Measurements from ENCODE around the gene NPAS3. TPM values are rescaled to one million over a fixed set of nuclear protein-coding genes. Genes with fewer than 3 reads are reported as not detected.
A peak's percentile ranks its signal among the peaks of the same experiment; 100 is the strongest.

NPAS3 gene
- total and polyA plus RNA-seq, 10 donors, result 0.13 to 9.5 (median 2.9) TPM

GRCh38 chr14:33016613-33017012 lies 77.9 kb downstream of the NPAS3 start:
- no peaks in the 10 kb centered on the region for H3K4me1 ChIP-seq
- no peaks in the 10 kb centered on the region for H3K36me3 ChIP-seq
- intact Hi-C loops (cut with DNase I; ENCODE audit: low total_unique reads), result no loop called here
- 60 to 66% (median 64%) methylated on average over 3 of the region's 3 CpGs for WGBS, 5 donors
- H3K27ac ChIP-seq, result no peak overlapping the region
- H3K9me3 ChIP-seq, result no peaks in the 10 kb centered on the region
- DNase-seq, result no peak
- no peaks in the 10 kb centered on the region for H3K27me3 ChIP-seq (replicated peaks in 1 of 7)
- TF ChIP-seq CTCF (IDR thresholded peaks at IDR 0.05 in 8 of 11, conservative IDR thresholded peaks at IDR 0.05 in 3 of 11), result no peak
- TF ChIP-seq POLR2AphosphoS5 (IDR thresholded peaks at IDR 0.05), result no peak
- TF ChIP-seq POLR2A (IDR thresholded peaks at IDR 0.05), result no peak
- H3K4me3 ChIP-seq, result no peak overlapping the region

GRCh38 chr14:33017016-33017415 lies 78.3 kb downstream of the NPAS3 start:
- no peaks in the 10 kb centered on the region for H3K4me1 ChIP-seq
- WGBS, 5 donors, result 58 to 74% (median 67%) methylated on average over 2 of the region's 2 CpGs
- no peaks in the 10 kb centered on the region for H3K36me3 ChIP-seq
- no peak for TF ChIP-seq POLR2A (IDR thresholded peaks at IDR 0.05)
- no peak for TF ChIP-seq POLR2AphosphoS5 (IDR thresholded peaks at IDR 0.05)
- no peak for TF ChIP-seq CTCF (IDR thresholded peaks at IDR 0.05 in 8 of 11, conservative IDR thresholded peaks at IDR 0.05 in 3 of 11)
- intact Hi-C loops (cut with DNase I; ENCODE audit: low total_unique reads), result no loop called here
- no peak for DNase-seq
- no peak overlapping the region for H3K4me3 ChIP-seq
- H3K9me3 ChIP-seq, result no peaks in the 10 kb centered on the region
- H3K27me3 ChIP-seq (replicated peaks in 1 of 7), result no peaks in the 10 kb centered on the region
- H3K27ac ChIP-seq, result no peak overlapping the region

GRCh38 chr14:33019346-33019745 lies 80.7 kb downstream of the NPAS3 start:
- Histone ChIP-seq H3K27me3 (replicated peaks in 1 of 7) (no peaks in the 10 kb centered on the region), H3K36me3 (no peaks in the 10 kb centered on the region), H3K9me3 (no peaks in the 10 kb centered on the region), H3K4me3 (no peak overlapping the region), H3K4me1 (no peaks in the 10 kb centered on the region), H3K27ac (no peak overlapping the region)
- TF ChIP-seq POLR2AphosphoS5 (IDR thresholded peaks at IDR 0.05) (no peak), POLR2A (IDR thresholded peaks at IDR 0.05) (no peak), CTCF (IDR thresholded peaks at IDR 0.05 in 8 of 11, conservative IDR thresholded peaks at IDR 0.05 in 3 of 11) (no peak)
- intact Hi-C loops (cut with DNase I; ENCODE audit: low total_unique reads), result no loop called here
- no peak for DNase-seq
- 70 to 85% (median 79%) methylated on average over 3 of the region's 3 CpGs for WGBS, 5 donors

GRCh38 chr14:33026850-33027430 lies 88.3 kb downstream of the NPAS3 start:
- intact Hi-C loops (cut with DNase I; ENCODE audit: low total_unique reads), result no loop called here
- WGBS, 5 donors, result 53 to 79% (median 66%) methylated on average over 5 of the region's 5 CpGs
- H3K4me3 ChIP-seq, result no peak overlapping the region
- TF ChIP-seq CTCF (IDR thresholded peaks at IDR 0.05 in 8 of 11, conservative IDR thresholded peaks at IDR 0.05 in 3 of 11), result no peak
- TF ChIP-seq POLR2A (IDR thresholded peaks at IDR 0.05), result no peak
- no peak for TF ChIP-seq POLR2AphosphoS5 (IDR thresholded peaks at IDR 0.05)
- no peaks in the 10 kb centered on the region for H3K27me3 ChIP-seq (replicated peaks in 1 of 7)
- H3K9me3 ChIP-seq, result peaks cover 0 to 8% (median 2%) of the 10 kb centered on the region in 8 donors
- no peak for DNase-seq
- no peaks in the 10 kb centered on the region for H3K4me1 ChIP-seq
- no peaks in the 10 kb centered on the region for H3K36me3 ChIP-seq
- H3K27ac ChIP-seq, result peak overlapping the region in 4 of 8 donors; percentile 2 to 40 (median 20)
